ENCODE measurements around the gene DTNBP1. TPM values are rescaled to one million over a fixed set of nuclear protein-coding genes. Genes with fewer than 3 reads are reported as not detected.
A peak's percentile ranks its signal among the peaks of the same experiment; 100 is the strongest.

The DTNBP1 gene
- total and polyA plus RNA-seq, 2 of the 13 experiments (the other 11 are each of a cell fraction or from before 2014, with no cell fraction given), result 6.6 to 19.1 TPM

GRCh38 chr6:15505463-15505918, 157.3 kb downstream of the DTNBP1 start (continued):
- 0 out of 2 replicates have a peak, but pooled peaks have one; percentile 18 for TF ChIP-seq GATA4 (IDR thresholded peaks at IDR 0.05; ENCODE audit: borderline replicate concordance, low read depth)
- 0 out of 2 replicates have a peak, but pooled peaks have one; percentile 10 for TF ChIP-seq ZMYM4 (CRISPR knock-in tag; IDR thresholded peaks at IDR 0.05)
- no peak for TF ChIP-seq GPN1 (CRISPR knock-in tag; IDR thresholded peaks at IDR 0.05; ENCODE audit: borderline replicate concordance)
- TF ChIP-seq KDM4B (CRISPR knock-in tag; IDR thresholded peaks at IDR 0.05), result no peak
- TF ChIP-seq ZNF317 (CRISPR knock-in tag; IDR thresholded peaks at IDR 0.05), result no peak
- TF ChIP-seq, protein P1, sequence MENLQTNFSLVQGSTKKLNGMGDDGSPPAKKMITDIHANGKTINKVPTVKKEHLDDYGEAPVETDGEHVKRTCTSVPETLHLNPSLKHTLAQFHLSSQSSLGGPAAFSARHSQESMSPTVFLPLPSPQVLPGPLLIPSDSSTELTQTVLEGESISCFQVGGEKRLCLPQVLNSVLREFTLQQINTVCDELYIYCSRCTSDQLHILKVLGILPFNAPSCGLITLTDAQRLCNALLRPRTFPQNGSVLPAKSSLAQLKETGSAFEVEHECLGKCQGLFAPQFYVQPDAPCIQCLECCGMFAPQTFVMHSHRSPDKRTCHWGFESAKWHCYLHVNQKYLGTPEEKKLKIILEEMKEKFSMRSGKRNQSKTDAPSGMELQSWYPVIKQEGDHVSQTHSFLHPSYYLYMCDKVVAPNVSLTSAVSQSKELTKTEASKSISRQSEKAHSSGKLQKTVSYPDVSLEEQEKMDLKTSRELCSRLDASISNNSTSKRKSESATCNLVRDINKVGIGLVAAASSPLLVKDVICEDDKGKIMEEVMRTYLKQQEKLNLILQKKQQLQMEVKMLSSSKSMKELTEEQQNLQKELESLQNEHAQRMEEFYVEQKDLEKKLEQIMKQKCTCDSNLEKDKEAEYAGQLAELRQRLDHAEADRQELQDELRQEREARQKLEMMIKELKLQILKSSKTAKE (CRISPR knock-in tag; IDR thresholded peaks at IDR 0.05; ENCODE audit: borderline replicate concordance), result no peak
- TF ChIP-seq, protein P2, sequence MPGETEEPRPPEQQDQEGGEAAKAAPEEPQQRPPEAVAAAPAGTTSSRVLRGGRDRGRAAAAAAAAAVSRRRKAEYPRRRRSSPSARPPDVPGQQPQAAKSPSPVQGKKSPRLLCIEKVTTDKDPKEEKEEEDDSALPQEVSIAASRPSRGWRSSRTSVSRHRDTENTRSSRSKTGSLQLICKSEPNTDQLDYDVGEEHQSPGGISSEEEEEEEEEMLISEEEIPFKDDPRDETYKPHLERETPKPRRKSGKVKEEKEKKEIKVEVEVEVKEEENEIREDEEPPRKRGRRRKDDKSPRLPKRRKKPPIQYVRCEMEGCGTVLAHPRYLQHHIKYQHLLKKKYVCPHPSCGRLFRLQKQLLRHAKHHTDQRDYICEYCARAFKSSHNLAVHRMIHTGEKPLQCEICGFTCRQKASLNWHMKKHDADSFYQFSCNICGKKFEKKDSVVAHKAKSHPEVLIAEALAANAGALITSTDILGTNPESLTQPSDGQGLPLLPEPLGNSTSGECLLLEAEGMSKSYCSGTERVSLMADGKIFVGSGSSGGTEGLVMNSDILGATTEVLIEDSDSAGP (CRISPR knock-in tag; IDR thresholded peaks at IDR 0.05; ENCODE audit: borderline replicate concordance), result no peak
- TF ChIP-seq ZNF687 (CRISPR knock-in tag; IDR thresholded peaks at IDR 0.05), result peak; percentile 29; the same call in 1 of the 2 replicates
- TF ChIP-seq ZNF225 (CRISPR knock-in tag; IDR thresholded peaks at IDR 0.05), result peak; percentile 54; the same call in 1 of the 2 replicates
- TF ChIP-seq ZBTB42 (CRISPR knock-in tag; IDR thresholded peaks at IDR 0.05), result no peak
- TF ChIP-seq DNMT1 (CRISPR knock-in tag; IDR thresholded peaks at IDR 0.05), result 0 out of 2 replicates have a peak, but pooled peaks have one; percentile 42
- no peak for TF ChIP-seq MIXL1 (CRISPR knock-in tag; IDR thresholded peaks at IDR 0.05)
- TF ChIP-seq GABPA (IDR thresholded peaks at IDR 0.05; ENCODE audit: low read depth, low read length), result no peak
- TF ChIP-seq GABPA (CRISPR knock-in tag; IDR thresholded peaks at IDR 0.05; ENCODE audit: low read depth), result no peak
- no peak for TF ChIP-seq SNAI1 (CRISPR knock-in tag; IDR thresholded peaks at IDR 0.05; ENCODE audit: borderline replicate concordance)
- no peak for TF ChIP-seq SOX5 (CRISPR knock-in tag; IDR thresholded peaks at IDR 0.05; ENCODE audit: borderline replicate concordance)
- TF ChIP-seq CAMTA2 (CRISPR knock-in tag; IDR thresholded peaks at IDR 0.05; ENCODE audit: borderline replicate concordance), result no peak
- no peak for TF ChIP-seq RBM22 (optimal IDR thresholded peaks at IDR 0.05; ENCODE audit: low read length)
- no peak for TF ChIP-seq ZNF580 (CRISPR knock-in tag; IDR thresholded peaks at IDR 0.05; ENCODE audit: borderline replicate concordance, low read depth)
- no peak for TF ChIP-seq ZNF382 (CRISPR knock-in tag; IDR thresholded peaks at IDR 0.05; ENCODE audit: borderline replicate concordance)
- no peak for TF ChIP-seq ZNF570 (CRISPR knock-in tag; IDR thresholded peaks at IDR 0.05; ENCODE audit: borderline replicate concordance)
- peak; percentile 54 for TF ChIP-seq AGO1 (IDR thresholded peaks at IDR 0.05; ENCODE audit: low read depth, low read length, poor library complexity, severe bottlenecking)

All from HepG2 (cell line).